GM19035 (cell line): ENCODE results near the gene COQ8B.

Source experiments
- ATAC-seq: cut with Tn5 transposase; IDR thresholded peaks from one replicate; pipeline ENCODE4 v1.9.1; 2021; ENCODE audit not compliant: unreplicated experiment

The COQ8B gene

DNA sequence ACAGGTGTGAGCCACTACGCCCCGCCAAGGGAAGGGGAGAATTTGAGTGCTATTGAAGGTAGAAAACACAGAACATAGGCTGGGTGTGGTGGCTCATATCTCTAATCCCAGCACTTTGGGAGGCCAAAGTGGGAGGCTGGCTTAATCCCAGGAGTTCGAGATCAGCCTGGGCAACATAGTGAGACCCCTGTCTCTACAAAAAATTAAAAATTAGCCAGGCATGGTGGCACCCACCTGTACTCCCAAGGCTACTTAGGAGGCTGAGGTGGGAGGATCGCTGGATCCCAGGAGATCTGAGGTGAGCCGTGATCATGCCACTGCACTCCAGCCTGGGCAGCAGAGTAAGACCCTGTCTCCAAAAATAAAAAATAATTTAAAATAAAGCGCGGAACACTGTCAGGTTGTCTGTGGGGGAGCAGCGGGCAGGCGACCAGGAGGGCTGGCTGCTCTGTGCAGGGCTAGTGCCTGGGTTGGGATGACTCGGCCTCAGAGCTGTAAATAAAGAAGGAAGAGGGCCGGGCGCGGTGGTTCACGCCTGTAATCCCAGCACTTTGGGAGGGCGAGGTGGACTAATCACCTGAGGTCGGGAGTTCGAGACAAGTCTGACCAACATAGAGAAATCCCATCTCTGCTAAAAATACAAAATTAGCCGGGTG is 74.5 kb downstream of the COQ8B start:
- ATAC-seq, result no peak
